IPS DF 19.7 (cell line): ENCODE results near the gene TDRD9.
"Not testable (repeated sequence)": the region's sequence is repeated elsewhere in the genome, so short reads cannot be mapped to it uniquely, and the experiment has no call there.

Experiments
- DNase-seq: peaks from one replicate; pipeline ENCODE4 v3.0.0-alpha.2; 2013; ENCODE audit warnings: low read depth, low spot score

TDRD9 gene

GRCh38 chr14:103974575-103974974, 46.3 kb downstream of the TDRD9 start:
- DNase-seq, result no peak

- DNase-seq, result not testable (repeated sequence)
Measured at GRCh38 chr14:103980623-103981238, 52.5 kb downstream of the TDRD9 start.

GRCh38 chr14:103984196-103984595, 55.9 kb downstream of the TDRD9 start:
- no peak for DNase-seq

- DNase-seq, result no peak
Measured at GRCh38 chr14:103989034-103989433, 60.8 kb downstream of the TDRD9 start.

- no peak for DNase-seq
Measured at GRCh38 chr14:103989964-103990363, 61.7 kb downstream of the TDRD9 start.

GRCh38 chr14:103994535-103995184, 66.4 kb downstream of the TDRD9 start:
- no peak for DNase-seq

GRCh38 chr14:103995876-103996275, 67.6 kb downstream of the TDRD9 start:
- no peak for DNase-seq

- DNase-seq, result no peak
Measured at GRCh38 chr14:103997391-103997790, 69.1 kb downstream of the TDRD9 start.

GRCh38 chr14:103998027-103998426, 69.8 kb downstream of the TDRD9 start:
- DNase-seq, result no peak

- DNase-seq, result no peak
Measured at GRCh38 chr14:103999795-104000440, 71.7 kb downstream of the TDRD9 start.

- no peak for DNase-seq
Measured at GRCh38 chr14:104001003-104001402, 72.7 kb downstream of the TDRD9 start.

GRCh38 chr14:104003616-104004015, 75.4 kb downstream of the TDRD9 start:
- no peak for DNase-seq

GRCh38 chr14:104004849-104005248, 76.6 kb downstream of the TDRD9 start:
- DNase-seq, result no peak

GRCh38 chr14:104005489-104005888, 77.2 kb downstream of the TDRD9 start:
- no peak for DNase-seq

GRCh38 chr14:104007121-104007520, 78.9 kb downstream of the TDRD9 start:
- DNase-seq, result no peak

GRCh38 chr14:104009297-104009696, 81.0 kb downstream of the TDRD9 start:
- no peak for DNase-seq

- DNase-seq, result no peak
Measured at GRCh38 chr14:104011824-104012517, 83.7 kb downstream of the TDRD9 start.

- no peak for DNase-seq
Measured at GRCh38 chr14:104014764-104015163, 86.5 kb downstream of the TDRD9 start.

GRCh38 chr14:104016873-104017650, 88.8 kb downstream of the TDRD9 start:
- DNase-seq, result no peak

GRCh38 chr14:104019029-104019428, 90.8 kb downstream of the TDRD9 start:
- no peak for DNase-seq

GRCh38 chr14:104019806-104020205, 91.5 kb downstream of the TDRD9 start:
- no peak for DNase-seq

GRCh38 chr14:104020471-104020870, 92.2 kb downstream of the TDRD9 start:
- no peak for DNase-seq
